GM21381 (cell line): ENCODE results near the gene PKMYT1.
"Not testable (repeated sequence)": the region's sequence is repeated elsewhere in the genome, so short reads cannot be mapped to it uniquely, and the experiment has no call there.

Experiments
- ATAC-seq: cut with Tn5 transposase; IDR thresholded peaks from one replicate; pipeline ENCODE4 v1.9.1; 2021; ENCODE audit warnings: mild to moderate bottlenecking, moderate library complexity; ENCODE audit not compliant: unreplicated experiment

Gene PKMYT1

DNA sequence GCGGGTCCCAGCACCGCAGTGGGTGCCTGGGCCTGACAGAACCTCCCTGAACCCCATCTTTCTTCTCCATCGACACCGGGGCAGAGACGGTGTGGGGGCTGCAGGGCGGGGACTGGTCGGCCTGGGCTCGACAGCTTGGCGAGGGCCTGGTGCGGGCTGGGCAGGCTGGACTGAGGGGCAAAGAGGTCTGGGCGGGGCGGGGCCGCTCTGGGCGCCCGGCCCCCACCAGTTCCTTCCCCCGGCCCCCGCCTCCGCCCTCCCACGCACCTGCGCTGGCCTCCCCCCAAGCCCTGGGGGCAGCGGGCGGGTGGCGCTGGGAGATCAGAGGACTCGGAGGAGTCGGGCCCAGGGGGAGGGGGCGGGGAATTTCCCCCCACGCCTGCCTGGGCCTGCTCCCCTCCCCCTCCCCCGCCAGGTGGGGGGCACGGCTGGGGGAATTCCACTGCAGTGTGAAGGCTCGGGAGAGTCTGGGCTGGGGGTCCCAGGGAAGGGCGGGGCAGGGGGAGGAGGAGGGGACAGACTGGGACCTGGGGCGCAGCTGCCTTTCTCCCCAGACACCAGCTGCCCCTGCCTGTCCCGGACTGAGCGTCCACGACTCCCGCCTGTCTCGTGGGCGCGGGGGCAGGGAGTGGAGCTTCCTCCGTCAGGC is 17.0 kb downstream of the PKMYT1 start:
- ATAC-seq, result no peak

DNA sequence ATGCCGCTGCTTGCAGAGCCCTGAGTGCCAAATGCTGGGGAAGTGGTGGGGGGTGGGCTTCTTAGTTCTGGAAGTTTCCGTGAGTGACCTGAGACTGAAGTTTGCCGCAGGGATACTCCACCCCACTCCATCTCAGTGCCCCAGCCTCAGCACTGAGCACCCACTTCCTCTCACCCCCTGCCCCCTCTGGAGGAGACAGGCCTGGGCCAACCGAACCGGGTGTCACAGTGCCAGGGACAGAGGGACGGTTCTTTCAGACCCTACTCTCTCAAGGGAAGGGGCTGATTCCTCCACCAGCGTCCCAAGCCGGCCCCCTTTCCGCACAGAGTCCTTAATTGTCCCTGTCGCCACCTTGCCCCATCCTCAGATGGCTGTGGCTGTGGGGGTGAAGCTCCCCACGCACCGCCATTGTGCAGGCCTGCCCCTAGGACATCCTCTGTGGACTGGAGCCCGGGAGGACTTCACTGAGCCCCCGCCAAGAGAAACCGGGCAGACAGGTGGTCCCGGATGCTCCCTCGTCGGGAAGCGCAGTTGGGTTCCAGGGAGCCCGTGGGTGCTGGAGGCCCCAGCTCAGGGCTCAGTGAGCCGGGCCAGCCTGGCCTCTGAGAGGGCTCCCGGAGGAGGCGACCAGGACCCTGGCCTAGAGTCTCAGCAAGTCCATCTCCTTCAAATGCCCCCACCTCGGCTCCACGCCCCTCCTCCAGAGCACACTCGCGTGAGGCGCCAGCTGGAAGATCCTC is 17.7 kb downstream of the PKMYT1 start:
- ATAC-seq, result no peak

DNA sequence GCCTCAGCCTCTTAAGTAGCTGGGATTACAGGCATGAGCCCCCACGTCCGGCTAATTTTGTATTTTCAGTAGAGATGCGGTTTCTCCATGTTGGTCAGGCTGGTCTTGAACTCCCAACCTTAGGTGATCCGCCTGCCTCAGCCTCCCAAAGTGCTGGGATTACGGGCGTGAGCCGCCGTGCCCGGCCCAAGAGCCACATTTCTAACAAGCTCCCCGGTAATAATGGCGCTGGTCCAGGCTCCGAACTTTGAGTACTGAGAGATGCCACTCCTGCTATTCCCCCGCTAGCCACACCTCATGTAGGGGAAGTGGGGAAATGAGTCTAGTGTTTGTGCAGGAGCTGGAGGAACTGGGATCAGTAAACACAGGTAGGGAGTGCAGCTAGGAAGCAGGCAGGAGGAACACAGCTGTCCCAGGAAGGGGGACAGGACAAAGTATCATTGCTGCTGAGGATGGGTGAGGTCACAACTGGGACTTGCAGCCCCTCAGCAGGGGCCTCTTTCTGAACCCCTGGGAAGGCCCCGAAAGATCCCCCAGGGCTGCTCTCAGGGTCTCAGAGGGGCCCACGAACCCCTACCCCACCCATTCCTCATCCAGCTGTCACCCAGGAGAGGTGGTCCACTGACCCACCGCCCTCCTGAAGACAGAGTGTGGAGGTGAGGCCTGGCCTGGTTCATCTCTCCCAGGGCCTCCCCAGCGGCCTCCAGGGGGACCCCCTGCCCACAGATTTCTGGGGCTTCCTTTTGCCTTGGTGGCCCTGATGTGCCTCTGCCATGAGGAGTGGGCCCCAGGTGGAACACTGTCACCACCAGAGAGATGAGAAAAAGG is 19.8 kb downstream of the PKMYT1 start:
- ATAC-seq, result no peak

DNA sequence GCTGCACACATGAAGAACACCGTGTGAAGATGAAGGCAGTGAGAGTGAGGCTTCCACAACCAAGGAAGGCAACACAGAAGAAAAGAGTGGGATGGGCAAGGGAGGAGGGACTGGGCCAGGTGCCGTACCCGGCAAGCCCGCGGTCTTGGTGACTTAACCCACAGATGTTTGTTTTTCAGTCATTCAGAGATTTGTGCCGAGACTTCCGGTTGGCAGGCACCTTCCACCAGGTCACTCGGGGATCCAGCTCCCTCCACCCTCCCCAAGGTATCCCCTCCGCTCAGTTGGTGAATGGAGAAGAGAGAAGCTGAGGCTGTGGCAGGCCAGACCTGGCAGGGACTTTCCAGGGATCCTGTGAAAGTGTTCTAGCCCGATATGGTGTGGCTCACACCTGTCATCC is 21.0 kb downstream of the PKMYT1 start:
- no peak for ATAC-seq

DNA sequence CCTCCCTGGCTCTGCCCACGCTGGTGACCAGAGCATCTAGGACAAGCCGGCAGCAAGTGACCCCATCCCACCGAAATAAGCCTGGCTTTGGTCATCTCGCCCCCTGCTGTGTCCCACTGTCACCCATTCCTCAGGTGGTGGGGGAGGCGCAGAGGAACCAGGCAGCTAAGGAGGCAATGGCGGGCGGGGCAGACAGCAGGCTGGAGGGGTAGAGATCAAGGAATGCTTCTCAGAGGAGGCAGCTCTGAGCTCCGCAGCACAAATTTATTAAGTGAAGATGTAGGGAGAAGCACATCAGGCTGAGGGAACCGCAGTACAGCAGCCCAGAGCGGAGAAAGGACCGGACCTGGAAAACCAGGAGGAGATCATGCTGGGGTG is 23.7 kb downstream of the PKMYT1 start:
- ATAC-seq, result no peak

DNA sequence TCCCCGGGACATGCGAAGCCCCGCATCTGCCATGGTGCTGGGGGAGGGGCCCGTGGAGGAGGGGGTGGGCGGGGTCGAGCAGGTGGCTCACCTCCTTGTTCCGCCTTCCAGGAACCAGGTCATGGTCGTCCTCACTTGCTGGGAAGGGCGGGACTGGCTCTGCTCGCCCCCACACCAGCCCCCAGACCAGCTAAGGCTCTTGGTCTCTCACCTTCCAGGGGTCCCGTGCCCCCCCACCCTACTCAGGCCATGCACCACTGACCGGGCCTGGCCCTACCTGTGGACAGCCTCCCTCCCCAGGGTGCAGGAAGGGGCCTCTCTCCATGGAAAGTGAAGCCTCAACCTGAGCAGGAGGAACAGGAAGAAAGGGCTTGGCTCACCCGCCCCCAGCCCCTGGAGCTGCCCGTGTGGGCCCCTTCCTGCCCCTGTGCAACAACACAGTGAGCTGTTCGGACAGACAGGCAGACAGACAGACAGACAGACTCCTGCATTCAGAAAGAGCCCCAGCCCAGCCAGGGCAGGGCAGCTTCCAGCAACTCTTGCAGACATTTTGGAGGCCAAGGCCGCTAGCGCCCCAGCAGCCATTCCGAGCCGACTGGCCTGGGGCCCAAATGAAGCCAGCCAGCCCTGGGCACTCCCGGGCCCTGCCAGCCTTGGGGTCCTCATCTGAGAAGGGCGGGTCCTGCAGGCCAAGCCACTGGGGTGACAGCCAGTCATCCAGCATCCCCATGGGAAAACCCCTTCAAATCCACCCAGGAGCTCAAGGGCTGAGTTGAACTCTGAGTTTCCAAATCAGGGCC is 24.3 kb downstream of the PKMYT1 start:
- ATAC-seq, result no peak

DNA sequence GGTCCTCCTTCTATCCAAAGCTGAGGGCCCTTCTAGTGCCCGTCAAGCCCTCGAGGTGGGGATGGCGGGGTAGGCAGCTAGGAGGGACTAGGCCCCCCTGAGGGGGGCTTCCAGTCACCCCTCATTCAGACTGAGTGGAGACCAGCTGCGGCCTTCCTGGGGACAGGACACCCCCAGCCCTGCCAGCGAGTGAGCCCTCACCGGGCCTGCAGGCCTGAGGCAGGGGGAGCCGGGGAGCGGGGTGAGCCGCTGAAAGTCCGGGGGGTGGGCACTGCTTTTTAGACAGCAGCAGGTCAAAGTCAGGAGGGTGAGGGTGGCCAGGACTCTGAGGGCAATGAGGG is 24.8 kb downstream of the PKMYT1 start:
- no peak for ATAC-seq

DNA sequence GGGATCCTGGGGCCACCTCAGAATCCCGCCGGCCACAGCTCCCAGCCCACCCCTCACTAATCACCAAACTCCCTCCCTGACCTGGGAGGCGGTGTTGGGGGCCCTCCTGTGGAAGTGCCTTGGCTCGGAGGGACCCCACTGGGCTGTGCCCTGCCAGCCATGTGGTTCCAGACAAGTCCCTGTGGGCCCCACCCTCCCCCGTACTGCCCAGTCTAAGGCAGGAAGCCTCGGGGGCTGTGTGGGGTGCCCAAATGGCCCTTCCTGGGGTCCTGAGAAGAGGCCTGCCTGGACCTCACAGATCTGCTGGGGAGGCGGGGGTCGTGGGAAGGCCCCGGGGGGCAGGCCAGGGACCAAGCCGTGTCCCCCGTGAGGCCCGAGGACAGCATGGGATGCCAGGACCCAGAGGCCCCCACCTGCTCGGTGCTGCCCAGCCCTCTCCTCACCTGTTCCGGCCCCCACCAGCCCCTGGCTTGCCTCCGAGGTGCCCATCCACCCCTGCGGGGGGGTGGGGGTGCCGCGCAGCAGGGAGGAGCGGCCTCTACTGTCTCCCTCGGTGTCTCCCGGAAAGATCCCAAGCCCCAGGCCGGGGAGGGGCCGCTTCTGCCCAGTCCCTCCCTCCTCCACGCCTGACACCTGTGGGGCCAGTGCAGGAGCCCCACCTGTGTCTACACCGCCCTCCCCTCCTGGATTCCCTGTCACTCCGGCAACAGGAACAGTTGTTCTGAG is 25.4 kb downstream of the PKMYT1 start:
- no peak for ATAC-seq

DNA sequence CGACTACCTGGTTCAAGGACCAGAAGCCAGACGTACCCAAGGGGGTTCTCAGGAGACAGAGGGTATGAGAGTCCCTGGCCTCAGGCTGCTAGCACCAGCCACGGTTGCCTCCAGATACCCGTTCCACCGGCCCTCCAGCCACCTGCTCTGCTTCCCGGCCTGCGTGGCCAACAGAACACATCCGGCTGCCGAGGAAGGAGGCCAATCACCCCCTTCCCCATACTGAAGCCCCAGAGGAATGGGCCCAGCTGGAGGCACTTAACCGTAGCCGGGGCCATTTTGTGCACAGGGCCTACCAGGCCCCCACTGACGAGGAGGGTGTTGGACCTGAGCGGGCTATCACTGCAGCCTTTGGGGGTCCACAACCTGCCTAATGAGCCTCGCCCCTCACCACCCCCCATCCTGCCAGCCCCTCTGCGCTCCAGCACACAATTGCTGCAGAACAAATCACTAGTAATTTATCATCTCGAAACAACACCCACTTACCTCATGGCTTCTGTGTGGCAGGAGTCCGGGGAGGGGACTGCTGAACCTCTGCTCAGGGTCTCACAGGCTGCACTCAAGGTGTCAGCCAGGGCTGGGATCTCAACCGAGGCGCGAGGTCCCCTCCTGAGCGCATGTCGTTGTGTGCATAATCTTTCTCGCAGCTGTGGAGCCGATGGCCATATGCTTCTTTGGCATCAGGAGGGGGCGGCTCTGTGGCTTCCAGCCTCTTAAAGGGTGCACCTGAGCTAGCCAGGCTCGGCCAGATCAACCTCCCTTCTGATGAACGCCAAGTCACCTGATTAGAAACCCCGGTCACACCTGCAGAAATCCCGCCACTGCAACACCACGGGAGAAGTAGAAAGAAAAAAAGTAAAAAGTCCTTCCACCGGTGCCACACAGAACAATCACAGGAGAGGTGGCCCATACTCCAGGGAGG is 26.3 kb downstream of the PKMYT1 start:
- ATAC-seq, result no peak

DNA sequence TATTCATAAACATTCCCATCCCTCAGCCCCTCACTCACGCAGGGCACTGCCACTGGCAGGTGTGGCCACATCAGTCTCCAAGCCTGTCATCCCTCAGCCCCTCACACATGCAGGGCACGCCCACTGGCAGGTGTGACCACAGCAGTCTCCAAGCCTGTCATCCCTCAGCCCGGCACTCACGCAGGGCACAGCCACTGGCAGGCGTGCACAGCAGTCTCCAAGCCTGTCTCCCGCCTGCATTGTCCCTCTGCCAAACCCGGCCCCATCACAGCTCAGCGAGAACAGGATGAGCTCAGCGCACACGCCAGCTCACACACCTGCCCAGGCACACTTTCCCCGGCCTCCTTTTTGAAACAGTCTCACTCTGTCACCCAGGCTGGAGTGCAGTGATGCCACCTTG is 27.6 kb downstream of the PKMYT1 start:
- ATAC-seq, result no peak

DNA sequence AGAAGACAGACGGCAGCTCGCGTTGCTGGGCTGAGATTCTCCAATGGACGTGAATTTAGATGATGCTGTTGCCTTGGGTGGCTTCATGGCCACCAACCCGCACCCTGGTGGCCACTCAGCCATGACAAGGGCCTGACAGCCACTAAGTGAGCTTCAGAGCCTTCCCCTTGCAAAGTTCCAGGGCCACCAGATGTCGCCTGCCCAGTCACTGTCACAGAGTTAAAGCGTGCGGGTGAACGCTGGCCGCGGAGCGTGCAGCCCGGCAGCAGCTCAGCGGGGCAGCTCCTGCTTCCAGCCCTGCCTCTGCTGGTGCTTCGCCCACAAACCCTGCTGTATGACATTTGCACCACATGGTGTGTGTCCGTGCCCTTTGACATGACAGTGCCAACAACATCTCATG is 29.5 kb downstream of the PKMYT1 start:
- no peak for ATAC-seq

DNA sequence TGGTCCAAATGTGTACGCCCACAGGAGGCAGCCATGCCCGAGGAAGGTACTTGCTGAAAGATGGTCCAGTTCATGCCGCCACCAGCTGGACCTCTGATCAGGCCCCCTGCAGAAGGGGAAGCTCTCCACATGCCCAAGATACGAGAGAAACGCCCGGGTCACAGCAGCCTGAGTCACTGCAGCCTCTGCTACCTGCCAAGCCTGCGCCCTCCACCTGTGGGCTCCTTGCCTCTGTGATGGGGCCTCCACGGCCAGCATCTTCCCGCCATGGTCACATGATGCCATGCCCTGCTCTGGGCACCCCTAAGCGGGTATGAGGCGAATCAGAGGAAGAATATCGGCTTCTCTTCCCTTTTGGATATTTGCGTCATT is 29.9 kb downstream of the PKMYT1 start:
- no peak for ATAC-seq

DNA sequence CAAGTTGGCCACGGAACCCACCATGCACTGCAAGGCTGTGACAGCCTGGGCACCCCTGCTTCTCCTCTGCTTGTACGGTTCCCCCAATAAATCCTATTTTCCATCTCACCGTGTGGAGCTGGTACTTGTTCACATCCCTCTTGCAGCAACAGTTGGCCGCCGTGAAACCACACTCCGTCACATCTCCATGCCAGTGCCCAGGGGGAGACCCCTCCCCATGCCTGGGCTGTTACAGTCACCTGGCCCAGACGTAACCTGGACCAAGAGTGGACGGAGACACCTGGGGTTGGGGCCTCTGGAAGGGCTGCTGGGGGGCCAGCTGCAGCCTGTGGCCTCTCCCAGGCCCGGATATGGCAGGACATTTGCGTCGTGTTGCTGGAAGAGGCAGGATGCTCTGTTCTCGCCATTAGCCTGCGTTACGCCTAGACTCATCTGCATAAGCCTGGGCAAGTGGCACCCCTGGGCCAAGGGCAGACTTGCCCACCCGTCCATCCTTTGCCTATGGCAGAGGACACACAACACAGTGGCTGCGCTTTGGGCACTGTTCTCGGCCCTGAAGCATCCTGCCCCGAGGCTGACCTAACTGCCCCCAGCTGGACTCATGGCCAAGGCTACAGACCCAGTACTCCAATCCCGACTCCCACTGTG is 30.4 kb downstream of the PKMYT1 start:
- ATAC-seq, result no peak

DNA sequence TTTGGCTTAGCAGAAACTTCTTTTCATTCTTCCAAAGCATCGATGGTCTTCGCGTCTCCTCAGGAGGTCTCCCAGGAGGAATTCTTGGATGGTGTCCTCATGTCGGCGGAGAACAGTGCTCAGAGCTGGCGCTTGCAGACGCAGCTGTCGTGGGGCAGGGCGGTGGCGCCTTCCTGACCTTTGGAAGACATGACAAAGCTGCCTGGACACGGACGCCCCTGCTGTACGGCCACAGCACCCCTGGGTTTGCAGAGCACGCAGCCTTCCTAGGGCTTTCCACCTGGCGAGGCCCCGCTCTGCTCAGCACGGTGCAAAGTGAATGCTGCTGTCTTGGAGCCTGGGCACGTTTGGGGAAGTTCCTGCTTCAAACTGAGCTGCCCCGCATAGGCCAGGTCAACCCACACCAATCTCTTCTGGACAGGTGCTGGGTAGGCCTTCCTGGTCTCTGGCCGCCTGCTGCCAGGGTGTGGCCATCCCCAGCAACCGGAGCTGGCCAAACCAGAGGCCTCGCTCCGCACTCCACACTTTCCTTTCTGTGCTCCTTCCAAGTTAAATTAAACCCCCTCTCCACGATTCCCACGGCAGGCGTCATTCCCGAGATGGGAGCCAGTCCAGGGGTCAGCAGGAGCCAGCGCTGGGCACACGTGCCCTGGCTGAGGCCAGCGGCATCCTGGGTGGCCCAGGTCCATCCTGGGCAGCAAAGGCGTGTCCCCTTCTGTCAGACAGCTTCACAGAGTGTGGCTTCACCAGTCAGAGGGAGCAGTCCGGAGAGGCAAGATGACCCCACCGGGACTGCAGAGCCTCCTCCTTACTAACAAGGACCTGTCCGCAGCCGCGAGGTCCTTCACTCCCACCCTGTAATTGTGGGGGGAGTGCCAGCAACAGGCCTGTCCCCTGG is 31.2 kb downstream of the PKMYT1 start:
- ATAC-seq, result no peak

DNA sequence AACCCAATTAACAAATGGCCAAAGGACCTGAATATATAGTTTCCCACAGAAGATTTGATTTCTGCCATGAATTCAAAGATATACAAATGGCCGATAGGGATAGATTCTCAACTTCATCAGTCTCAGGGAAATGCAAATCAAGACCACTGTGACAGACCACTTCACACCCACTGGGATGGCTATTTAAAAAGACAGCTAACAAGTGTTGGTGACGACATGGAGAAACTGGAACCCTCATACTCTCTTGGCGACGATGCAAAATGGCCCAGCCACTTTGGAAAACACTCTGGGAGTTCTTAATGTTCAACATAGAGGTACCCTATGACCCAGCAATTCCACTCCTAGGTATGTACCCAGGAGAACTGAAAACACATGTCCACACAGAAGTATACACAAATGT is 33.6 kb downstream of the PKMYT1 start:
- no peak for ATAC-seq

DNA sequence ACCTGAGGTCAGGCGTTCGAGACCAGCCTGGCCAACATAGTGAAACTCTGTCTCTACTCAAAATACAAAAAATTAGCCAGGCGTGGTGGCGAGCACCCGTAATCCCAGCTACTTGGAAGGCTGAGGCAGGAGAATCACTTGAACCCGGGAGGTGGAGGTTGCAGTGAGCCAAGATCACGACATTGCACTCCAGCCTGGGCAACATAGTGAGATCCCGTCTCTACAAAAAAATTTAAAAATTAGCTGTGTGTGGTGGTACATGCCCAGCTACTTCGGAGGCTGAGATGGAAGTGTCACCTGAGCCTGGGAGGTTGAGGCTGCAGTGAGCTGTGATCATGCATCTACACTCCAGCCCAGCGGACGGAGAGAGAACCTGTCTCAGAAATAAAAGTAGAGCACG is 36.5 kb downstream of the PKMYT1 start:
- ATAC-seq, result not testable (repeated sequence)

DNA sequence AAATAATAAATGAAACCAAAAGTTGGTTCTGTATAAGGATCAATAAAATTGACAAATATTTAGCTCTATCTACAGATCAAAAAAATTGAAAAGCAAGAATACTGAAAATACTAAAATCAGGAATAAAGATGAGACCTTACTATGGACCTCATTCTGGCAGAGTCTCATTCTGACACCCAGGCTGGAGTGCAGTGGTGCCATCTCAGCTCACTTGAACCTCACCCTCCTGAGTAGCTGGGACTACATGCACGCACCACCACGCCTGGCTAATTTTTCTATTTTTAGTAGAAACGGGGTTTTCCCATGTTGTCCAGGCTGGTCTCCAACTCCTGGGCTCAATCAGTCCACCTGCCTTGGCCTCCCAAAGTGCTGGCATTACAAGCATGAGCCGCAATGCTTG is 38.2 kb downstream of the PKMYT1 start:
- no peak for ATAC-seq

DNA sequence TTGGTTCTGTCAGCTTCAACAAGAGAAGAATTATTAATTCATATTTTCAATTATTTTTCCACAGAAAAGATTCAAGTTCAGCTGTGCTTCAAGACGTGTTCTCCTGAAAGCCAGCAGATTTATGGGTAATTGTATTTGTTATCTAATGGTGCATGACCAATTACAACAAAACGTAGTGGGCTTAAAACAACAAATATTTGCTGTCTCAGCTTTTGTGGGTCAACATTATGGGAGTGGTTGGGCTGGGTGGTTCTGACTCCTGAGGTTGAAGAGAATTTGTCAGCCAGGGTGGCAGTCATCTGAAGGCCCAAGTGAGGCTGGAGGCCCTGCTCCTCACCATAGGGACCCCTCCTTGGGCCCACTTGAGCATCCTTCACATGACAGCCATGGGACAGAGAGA is 40.3 kb downstream of the PKMYT1 start:
- ATAC-seq, result no peak
